Stimulated activated memory B cell treated with anti-CD40 and anti-IgM and Interleukin-4, amounts not matched to agents 10 μg/mL and 1 μg/mL and 100 μg/mL, for 72 hours (primary cell): ENCODE data around the gene WDR88.
"Not testable (repeated sequence)": the region's sequence is repeated elsewhere in the genome, so short reads cannot be mapped to it uniquely, and the experiment has no call there.

Experiments used
- ATAC-seq: fragments of 150-1000 bp; cut with Tn5 transposase; 2 replicates; pipeline ENCODE4 v1.10.0; 2021
- H3K27ac Mint-ChIP-seq: one replicate; pipeline ENCODE4 v1.8.0; 2022; ENCODE audit warnings: mild to moderate bottlenecking, mixed read lengths
- H3K27me3 Mint-ChIP-seq: one replicate; pipeline ENCODE4 v1.8.0; 2022; ENCODE audit warnings: mixed read lengths
- H3K36me3 Mint-ChIP-seq: one replicate; pipeline ENCODE4 v1.8.0; 2022; ENCODE audit warnings: mixed read lengths
- H3K4me1 Mint-ChIP-seq: one replicate; pipeline ENCODE4 v1.8.0; 2022; ENCODE audit warnings: mixed read lengths
- H3K4me3 Mint-ChIP-seq: one replicate; pipeline ENCODE4 v1.8.0; 2022; ENCODE audit warnings: mild to moderate bottlenecking, moderate library complexity, mixed read lengths
- H3K9me3 Mint-ChIP-seq: one replicate; pipeline ENCODE4 v1.8.0; 2022; ENCODE audit warnings: mixed read lengths

WDR88 gene

DNA sequence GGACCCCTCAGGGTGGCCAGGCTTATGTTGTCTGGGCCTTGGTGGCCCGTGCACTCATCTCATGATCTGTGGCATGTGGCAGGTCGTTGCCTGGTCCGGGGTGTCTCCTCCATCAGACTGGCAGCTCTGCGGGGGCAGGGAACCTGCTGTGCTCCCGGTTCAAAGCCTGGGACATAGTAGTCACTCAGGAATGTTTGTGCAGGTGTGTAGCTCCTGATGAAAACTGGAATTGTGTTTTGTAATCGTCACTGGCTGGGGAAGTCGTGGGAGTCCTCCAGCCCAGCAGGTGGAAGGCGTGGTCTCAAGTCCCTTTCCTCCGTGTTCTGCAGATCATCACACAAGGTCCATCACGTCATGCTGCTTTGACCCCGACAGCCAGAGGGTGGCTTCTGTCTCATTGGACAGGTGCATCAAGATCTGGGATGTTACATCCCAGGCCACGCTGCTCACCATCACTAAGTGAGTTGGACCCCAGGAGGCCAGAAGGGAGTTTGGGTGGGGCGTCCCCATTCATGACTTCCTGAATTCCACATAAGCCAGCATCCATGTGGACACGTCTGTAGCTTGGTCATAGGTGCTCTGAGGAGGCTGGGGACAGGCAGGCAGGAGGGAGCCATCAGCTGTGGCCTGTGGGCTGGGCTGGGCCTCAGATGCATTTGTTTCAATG, 19.1 kb downstream of the WDR88 start:
- Mint-ChIP-seq H3K27me3 (peaks cover 27% of the 10 kb centered on the region), H3K27ac (no peak overlapping the region), H3K36me3 (no peaks in the 10 kb centered on the region)

DNA sequence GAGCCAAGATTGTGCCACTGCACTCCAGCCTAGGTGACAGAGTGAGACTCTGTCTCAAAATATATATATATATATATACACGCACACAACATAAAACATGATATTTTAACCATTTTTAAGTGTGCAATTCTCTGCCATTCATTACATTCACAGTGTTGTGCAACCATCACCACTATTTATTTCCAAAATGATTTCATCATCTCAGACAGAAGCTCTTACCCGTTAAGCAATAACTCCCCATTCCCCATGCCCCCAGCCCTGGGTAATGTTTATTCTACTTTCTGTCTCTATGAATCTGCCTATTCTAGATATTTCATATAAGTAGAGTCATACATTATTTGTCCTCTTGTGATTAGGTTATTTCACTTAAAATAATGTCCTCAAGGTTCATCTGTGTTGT, 20.3 kb downstream of the WDR88 start:
- no peaks in the 10 kb centered on the region for H3K4me1 Mint-ChIP-seq
- H3K9me3 Mint-ChIP-seq = no peaks in the 10 kb centered on the region
- peaks cover 16% of the 10 kb centered on the region for H3K27me3 Mint-ChIP-seq
- H3K36me3 Mint-ChIP-seq = no peaks in the 10 kb centered on the region
- no peak overlapping the region for H3K27ac Mint-ChIP-seq
- no peak for ATAC-seq
- no peak overlapping the region for H3K4me3 Mint-ChIP-seq

More for the DNA sequence above, 19.1 kb downstream of the WDR88 start:
- H3K4me3 Mint-ChIP-seq = no peak overlapping the region
- no peaks in the 10 kb centered on the region for H3K4me1 Mint-ChIP-seq
- ATAC-seq = no peak
- peaks cover 3% of the 10 kb centered on the region for H3K9me3 Mint-ChIP-seq

DNA sequence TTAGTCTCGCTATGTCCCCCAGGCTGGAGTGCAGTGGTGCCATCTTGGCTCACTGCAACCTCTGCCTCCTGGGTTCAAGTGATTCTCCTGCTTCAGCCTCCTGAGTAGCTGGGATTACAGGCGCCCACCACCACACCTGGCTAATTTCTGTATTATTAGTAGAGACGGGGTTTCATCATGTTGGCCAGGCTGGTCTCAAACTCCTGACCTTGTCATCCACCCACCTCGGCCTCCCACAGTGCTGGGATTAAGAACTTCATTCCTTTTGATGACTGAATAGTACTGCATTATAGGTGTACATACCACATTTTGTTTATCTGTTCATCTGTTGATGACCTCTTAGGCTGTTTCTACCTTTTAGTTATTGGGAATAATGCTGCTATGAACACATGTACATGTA, 20.7 kb downstream of the WDR88 start:
- H3K4me1 Mint-ChIP-seq, H3K27ac Mint-ChIP-seq, H3K36me3 Mint-ChIP-seq, H3K4me3 Mint-ChIP-seq, ATAC-seq, H3K9me3 Mint-ChIP-seq: not testable (repeated sequence)
- peaks cover 12% of the 10 kb centered on the region for H3K27me3 Mint-ChIP-seq

DNA sequence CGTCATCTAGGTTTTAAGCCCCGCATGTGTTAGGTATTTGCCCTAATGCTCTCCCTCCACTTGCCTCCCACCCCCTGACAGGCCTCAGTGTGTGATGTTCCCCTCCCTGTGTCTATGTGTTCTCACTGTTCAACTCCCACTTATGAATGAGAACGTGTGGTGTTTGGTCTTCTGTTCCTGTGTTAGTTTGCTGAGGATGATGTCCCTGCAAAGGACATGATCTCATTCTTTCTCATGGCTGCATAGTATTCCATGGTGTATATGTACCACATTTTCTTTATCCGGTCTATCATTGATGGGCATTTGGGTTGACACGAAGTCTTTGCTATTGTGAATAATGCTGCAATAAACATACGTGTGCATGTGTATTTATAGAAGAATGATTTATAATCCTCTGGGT, 22.4 kb downstream of the WDR88 start:
- not testable (repeated sequence) for H3K4me1 Mint-ChIP-seq, H3K4me3 Mint-ChIP-seq, H3K27ac Mint-ChIP-seq, ATAC-seq, H3K36me3 Mint-ChIP-seq, H3K9me3 Mint-ChIP-seq
- peaks cover 10% of the 10 kb centered on the region for H3K27me3 Mint-ChIP-seq

DNA sequence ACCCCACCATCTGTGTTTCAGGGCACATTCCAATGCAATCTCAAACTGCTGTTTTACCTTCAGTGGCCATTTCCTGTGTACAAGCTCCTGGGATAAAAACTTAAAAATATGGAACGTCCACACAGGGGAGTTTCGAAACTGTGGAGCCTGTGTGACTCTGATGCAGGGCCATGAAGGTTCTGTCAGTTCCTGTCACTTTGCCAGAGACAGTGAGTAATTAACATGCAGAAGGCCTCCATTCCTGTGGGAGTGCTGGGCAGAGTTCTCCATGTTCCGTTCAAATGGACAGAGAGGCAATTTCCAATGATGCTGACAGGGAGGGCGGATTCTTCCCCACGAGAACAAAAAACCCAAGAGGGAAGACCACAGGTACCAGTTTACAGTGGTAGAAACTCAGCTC, 24.4 kb downstream of the WDR88 start:
- Mint-ChIP-seq H3K36me3 (peaks cover 5% of the 10 kb centered on the region), H3K4me3 (no peak overlapping the region), H3K27me3 (peaks cover 10% of the 10 kb centered on the region), H3K27ac (no peak overlapping the region), H3K4me1 (peaks cover 10% of the 10 kb centered on the region), H3K9me3 (no peaks in the 10 kb centered on the region)
- no peak for ATAC-seq

DNA sequence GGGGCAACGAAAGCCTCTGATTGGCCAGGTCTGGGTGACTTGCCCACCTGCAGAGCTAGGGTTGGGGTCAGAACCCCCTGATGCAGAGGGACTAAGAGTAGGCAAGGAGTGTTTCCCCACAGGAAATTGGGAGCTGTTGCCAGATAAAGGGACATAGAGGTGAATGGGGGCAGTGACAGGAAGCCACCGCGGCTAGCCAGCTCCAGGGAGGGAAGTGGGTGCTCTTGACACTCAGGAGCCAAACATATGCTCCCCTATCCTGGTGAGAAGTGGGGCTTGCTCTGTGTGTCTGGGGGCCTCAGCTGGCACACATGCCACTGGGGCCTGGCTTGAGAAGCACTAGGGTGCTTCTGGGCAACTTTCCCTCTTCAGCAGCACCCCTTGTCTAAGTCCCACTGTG, 26.0 kb downstream of the WDR88 start:
- Mint-ChIP-seq H3K4me3 (no peak overlapping the region), H3K27ac (no peak overlapping the region), H3K4me1 (peaks cover 10% of the 10 kb centered on the region), H3K36me3 (peaks cover 5% of the 10 kb centered on the region), H3K27me3 (peaks cover 10% of the 10 kb centered on the region), H3K9me3 (no peaks in the 10 kb centered on the region)
- ATAC-seq = no peak

DNA sequence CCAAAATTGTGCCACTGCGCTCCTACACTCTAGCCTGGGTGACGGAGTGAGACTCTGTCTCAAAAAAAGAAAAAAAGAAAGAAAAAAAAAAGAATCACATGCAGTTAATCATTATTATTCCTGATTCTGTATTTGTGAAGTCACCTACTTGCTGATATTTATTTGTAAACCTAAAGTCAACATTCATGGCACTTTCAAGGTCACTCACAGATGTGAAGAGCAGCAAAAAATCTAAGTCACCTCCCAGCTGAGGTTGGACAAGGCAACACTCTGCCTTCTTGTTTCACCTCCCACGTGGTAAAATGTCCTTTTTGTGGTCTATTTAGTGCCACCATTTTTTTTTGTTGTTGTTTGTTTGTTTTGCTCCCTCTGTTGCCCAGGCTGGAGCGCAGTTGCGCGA, 26.5 kb downstream of the WDR88 start:
- no peak for ATAC-seq
- Mint-ChIP-seq H3K36me3 (peaks cover 5% of the 10 kb centered on the region), H3K9me3 (no peaks in the 10 kb centered on the region), H3K4me1 (peaks cover 10% of the 10 kb centered on the region), H3K4me3 (no peak overlapping the region), H3K27me3 (peaks cover 10% of the 10 kb centered on the region), H3K27ac (no peak overlapping the region)

DNA sequence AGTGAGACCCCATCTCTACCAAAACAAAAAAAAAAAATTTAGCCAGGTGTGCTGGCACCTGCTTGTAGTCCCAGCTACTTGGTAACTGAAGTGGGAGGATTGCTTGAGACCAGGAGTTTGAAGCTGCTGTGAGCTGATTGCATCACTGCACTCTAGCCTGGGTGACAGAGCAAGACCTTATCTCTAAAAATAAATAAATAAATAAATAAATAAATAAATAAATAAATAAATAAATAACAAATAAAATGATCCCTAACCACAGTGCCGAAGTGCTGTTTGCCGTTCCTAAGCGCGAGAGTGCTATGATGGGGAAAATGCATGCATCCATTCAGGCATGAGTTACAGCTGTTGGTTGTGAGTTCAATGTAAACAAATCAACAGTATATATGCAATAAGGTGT, 27.2 kb downstream of the WDR88 start:
- H3K36me3 Mint-ChIP-seq = peaks cover 5% of the 10 kb centered on the region
- peaks cover 7% of the 10 kb centered on the region for H3K27me3 Mint-ChIP-seq
- ATAC-seq = no peak
- no peaks in the 10 kb centered on the region for H3K9me3 Mint-ChIP-seq
- H3K27ac Mint-ChIP-seq = no peak overlapping the region
- peaks cover 10% of the 10 kb centered on the region for H3K4me1 Mint-ChIP-seq
- no peak overlapping the region for H3K4me3 Mint-ChIP-seq

DNA sequence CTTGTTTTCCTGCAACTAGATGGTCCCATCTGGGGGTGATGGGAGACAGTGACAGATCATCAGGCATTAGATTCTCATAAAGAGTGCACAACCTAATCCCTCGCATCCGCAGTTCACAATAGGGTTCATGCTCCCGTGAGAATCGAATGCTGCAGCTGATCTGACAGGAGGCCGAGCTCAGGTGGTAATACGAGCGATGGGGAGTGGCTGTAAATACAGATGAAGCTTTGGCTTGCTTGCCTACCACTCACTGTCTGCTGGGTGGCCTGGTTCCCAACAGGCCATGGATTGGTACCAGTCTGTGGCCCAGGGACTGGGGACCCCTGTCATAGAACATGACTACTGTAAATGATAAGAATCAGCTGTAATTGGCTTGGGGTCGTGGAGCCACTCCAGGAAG, 28.0 kb downstream of the WDR88 start:
- H3K36me3 Mint-ChIP-seq = peaks cover 8% of the 10 kb centered on the region
- peak overlapping the region; percentile 66 for H3K27ac Mint-ChIP-seq
- no peak for ATAC-seq
- H3K4me1 Mint-ChIP-seq = peaks cover 10% of the 10 kb centered on the region
- no peaks in the 10 kb centered on the region for H3K9me3 Mint-ChIP-seq
- H3K4me3 Mint-ChIP-seq = no peak overlapping the region
- H3K27me3 Mint-ChIP-seq = no peaks in the 10 kb centered on the region

DNA sequence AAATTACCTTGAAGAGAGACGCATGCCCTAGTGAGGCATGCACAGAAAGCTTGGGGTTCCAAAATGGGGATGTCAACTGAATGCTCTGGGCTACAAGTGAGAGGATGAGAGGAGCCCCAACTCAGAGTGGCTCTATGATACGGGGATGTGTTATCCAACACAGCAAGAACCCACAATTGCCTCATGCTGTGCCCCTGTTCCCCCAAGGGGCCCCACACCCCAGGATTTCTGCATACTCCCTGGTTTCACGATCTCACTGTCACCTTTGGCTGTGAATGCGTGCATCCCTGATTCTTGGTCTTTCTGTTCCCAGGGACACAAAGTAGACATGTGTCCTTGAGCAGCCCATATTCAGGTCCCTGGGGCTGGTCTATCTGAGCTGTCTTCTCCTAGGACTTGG, 29.3 kb downstream of the WDR88 start:
- Mint-ChIP-seq H3K27ac (no peak overlapping the region), H3K4me3 (no peak overlapping the region), H3K9me3 (no peaks in the 10 kb centered on the region), H3K27me3 (no peaks in the 10 kb centered on the region), H3K4me1 (peaks cover 10% of the 10 kb centered on the region), H3K36me3 (peaks cover 10% of the 10 kb centered on the region)
- no peak for ATAC-seq

DNA sequence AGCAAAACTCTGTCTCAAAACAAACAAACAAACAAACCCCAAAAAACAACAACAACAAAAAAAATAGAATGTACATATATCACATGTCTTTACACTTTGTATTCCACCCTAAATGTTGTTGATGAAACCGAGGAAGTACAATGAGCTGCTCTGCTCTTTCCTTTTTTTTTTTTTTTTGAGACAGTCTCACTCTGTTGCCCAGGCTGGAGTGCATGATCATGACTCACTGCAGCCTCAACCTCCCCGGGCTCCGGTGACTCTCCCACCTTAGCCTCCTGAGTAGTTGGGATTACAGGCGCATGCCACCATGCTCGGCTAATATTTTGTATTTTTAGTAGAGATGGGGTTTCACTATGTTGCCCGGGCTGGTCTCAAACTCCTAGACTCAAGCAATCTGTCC, 31.6 kb downstream of the WDR88 start:
- Mint-ChIP-seq H3K4me1 (peaks cover 10% of the 10 kb centered on the region), H3K27me3 (no peaks in the 10 kb centered on the region), H3K36me3 (peaks cover 22% of the 10 kb centered on the region), H3K4me3 (no peak overlapping the region), H3K27ac (no peak overlapping the region), H3K9me3 (peaks cover 7% of the 10 kb centered on the region)
- no peak for ATAC-seq

DNA sequence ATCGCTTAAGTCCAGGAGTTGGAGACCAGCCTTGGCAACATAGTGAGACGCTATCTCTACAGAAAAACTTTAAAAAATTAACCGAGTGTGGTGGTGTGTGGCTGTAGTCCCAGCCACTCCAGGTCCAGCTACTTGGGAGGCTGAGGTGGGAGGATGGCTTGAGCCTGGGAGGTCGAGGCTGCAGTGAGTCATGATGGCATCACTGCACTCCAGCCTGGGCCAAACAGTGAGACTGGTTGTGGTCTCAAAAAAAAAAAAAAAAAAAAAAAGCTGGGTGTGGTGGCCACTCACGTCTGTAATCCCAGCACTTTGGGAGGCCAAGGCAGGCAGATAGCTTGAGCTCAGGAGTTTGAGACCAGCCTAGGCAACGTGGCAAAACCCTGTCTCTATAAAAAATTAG, 34.1 kb downstream of the WDR88 start:
- not testable (repeated sequence) for H3K27me3 Mint-ChIP-seq, H3K4me1 Mint-ChIP-seq, ATAC-seq, H3K4me3 Mint-ChIP-seq, H3K27ac Mint-ChIP-seq
- H3K9me3 Mint-ChIP-seq = peaks cover 13% of the 10 kb centered on the region
- peaks cover 27% of the 10 kb centered on the region for H3K36me3 Mint-ChIP-seq

DNA sequence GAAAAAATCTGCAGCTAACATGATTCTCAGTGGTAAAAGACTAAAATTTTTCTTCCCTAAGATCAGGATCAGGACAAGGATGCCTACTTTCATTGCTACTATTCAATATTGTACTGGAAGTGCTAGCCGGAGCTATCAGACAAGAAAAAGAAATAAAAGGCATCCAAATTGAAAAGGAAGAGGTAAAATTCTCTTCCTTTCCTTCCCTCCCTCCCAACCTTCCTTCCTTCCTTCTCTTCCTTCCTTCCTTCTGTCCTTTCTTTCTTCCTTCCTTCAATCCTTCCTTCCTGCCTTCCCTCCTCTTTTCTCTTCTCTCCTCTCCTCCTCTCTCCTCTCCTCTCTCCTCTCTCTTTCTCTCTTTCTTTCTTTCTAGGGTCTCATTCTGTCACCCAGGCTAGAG, 35.5 kb downstream of the WDR88 start:
- no peak for ATAC-seq
- Mint-ChIP-seq H3K4me1 (peaks cover 5% of the 10 kb centered on the region), H3K9me3 (peaks cover 13% of the 10 kb centered on the region), H3K27ac (no peak overlapping the region), H3K36me3 (peaks cover 32% of the 10 kb centered on the region), H3K4me3 (no peak overlapping the region), H3K27me3 (no peaks in the 10 kb centered on the region)

DNA sequence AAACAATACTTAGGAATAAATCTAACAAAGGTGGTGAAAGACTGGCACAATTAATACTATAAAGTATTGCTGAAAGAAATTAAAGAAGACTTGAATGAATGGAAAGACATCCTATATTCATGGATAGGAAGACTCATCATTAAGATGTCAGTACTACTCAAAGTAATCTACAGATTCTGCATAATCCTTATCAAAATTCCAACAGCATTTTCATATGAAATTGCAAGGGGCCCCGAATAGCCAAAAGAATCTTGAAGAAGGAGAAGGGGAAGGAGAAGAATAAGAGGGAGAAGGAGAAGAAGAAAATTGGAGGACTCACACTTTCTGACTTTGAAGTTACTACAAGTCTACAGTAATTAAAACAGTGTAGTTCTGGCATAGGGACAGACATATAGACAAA, 36.6 kb downstream of the WDR88 start:
- peaks cover 36% of the 10 kb centered on the region for H3K36me3 Mint-ChIP-seq
- peaks cover 16% of the 10 kb centered on the region for H3K4me1 Mint-ChIP-seq
- H3K9me3 Mint-ChIP-seq = peaks cover 13% of the 10 kb centered on the region
- H3K27ac Mint-ChIP-seq = no peak overlapping the region
- H3K27me3 Mint-ChIP-seq = no peaks in the 10 kb centered on the region
- no peak for ATAC-seq
- no peak overlapping the region for H3K4me3 Mint-ChIP-seq

DNA sequence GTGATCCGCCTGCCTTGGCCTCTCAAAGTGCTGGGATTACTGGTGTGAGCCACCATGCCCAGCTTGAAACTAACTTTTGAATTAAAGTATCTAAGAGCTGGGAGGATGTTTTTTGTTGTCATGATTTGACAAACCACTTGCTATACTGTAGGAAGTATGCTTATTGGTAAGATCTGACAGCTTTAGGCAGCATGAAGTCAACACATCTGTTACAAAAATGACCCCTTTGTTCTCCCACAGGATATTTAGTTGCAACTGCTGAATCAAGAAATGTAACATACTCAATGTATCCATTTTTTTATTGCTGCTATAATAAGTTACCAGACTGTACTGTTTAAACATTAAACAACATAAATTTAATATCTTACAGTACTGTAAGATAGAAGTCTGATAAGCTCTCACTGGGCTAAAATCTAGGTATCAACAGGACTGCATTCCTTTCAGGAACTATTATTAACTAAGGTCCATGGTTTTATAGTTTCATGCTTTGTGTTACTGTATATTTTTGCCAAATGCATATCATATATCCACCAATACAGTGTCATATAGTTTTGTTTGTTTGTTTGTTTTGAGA, 39.4 kb downstream of the WDR88 start:
- peaks cover 13% of the 10 kb centered on the region for H3K9me3 Mint-ChIP-seq
- H3K27me3 Mint-ChIP-seq = no peaks in the 10 kb centered on the region
- ATAC-seq = no peak
- no peak overlapping the region for H3K27ac Mint-ChIP-seq
- H3K4me3 Mint-ChIP-seq = no peak overlapping the region
- H3K36me3 Mint-ChIP-seq = peaks cover 31% of the 10 kb centered on the region
- peaks cover 31% of the 10 kb centered on the region for H3K4me1 Mint-ChIP-seq

DNA sequence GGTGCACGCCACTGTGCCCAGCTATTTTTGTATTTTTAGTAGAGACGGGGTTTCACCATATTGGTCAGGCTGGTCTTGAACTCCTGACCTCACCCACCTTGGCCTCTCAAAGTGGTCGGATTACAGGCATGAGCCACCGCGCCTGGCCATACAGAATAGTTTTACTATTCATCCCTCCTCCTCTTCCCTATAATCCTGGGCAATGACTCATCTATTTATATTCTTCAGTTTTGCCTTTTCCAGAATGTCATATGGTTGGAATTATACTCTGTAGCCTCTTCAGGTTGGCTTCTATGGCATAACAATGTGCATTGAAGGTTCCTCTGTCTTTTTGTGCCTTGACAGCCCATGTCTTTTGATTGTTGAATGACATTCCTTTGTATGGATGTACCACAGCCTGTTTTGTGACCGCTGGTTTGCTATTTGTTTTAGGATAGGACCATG, 40.0 kb downstream of the WDR88 start:
- Mint-ChIP-seq H3K27me3 (no peaks in the 10 kb centered on the region), H3K9me3 (peaks cover 13% of the 10 kb centered on the region), H3K4me1 (peaks cover 37% of the 10 kb centered on the region), H3K27ac (no peak overlapping the region), H3K36me3 (peaks cover 31% of the 10 kb centered on the region), H3K4me3 (no peak overlapping the region)
- ATAC-seq = no peak
